Raji (cell line): Measurements from ENCODE around the gene ZNF791.

ENCODE experiments used
- POLR2A ChIP-seq: IDR thresholded peaks from 2 replicates; pipeline ENCODE4 v1.6.1; 2011; ENCODE audit warnings: low read depth, low read length, control low read depth; ENCODE audit not compliant: insufficient read depth

ZNF791 gene

DNA sequence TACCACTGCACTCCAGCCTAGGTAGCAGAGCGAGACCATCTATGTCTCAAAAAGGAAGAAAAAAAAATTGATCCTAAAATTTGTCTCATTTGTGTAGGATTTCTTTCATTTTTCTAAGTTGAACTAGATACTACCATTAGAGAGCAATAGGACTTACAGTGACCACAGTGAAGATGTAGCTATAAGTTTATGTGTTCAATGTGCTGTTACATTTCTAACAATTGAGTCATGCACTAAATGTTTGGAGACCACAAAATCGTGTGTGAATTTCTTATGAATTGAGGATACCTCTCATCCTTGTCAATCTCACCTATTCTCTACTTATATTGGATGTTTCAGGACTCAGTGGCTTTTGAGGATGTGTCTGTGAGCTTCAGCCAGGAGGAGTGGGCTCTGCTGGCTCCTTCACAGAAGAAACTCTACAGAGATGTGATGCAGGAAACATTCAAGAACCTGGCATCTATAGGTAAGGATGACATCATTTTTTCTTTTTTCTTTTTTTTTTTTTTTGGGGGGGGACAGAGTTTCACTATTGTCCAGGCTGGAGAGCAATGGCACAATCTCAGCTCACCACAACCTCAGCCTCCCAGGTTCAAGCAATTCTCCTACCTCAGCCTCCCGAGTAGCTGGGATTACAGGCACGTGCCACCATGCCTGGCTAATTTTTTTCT is 12.8 kb downstream of the ZNF791 start:
- no peak for TF ChIP-seq POLR2A

DNA sequence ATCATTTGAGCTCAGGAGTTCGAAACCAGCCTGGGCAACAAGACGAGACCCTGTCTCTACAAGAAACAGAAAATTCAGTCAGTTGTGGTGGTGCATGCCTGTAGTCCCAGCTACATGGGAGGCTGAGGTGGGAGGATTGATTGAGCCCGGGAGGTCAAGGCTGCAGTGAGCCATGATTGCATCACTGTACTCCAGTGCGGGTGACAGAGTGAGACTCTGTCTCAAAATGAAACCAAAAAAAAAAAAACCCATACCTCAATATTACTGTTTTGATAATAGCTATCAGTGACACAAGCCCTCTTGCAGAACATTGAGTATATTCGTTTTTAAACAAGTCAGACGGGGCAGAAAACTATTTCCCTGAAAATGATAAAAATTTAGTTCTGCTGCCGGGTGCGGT is 16.2 kb downstream of the ZNF791 start:
- no peak for TF ChIP-seq POLR2A

DNA sequence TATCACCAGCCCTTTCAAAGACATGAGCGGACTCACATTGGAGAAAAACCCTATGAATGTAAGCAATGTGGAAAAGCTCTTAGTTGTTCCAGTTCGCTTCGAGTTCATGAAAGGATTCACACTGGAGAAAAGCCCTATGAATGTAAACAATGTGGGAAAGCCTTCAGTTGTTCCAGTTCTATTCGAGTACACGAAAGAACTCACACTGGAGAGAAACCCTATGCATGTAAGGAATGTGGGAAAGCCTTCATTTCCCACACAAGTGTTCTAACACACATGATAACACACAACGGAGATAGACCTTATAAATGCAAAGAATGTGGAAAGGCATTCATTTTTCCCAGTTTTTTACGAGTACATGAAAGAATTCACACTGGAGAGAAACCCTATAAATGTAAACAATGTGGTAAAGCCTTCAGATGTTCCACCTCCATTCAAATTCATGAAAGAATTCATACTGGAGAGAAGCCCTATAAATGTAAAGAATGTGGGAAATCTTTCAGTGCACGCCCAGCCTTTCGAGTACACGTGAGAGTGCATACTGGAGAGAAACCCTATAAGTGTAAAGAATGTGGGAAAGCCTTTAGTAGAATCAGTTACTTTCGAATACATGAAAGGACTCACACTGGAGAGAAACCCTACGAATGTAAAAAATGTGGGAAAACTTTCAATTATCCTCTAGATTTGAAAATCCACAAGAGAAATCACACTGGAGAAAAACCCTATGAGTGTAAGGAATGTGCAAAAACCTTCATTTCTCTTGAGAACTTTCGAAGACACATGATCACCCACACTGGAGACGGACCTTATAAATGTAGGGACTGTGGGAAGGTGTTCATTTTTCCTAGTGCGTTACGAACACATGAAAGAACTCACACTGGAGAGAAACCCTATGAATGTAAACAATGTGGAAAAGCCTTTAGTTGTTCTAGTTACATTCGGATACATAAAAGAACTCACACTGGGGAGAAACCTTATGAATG is 17.6 kb downstream of the ZNF791 start:
- no peak for TF ChIP-seq POLR2A

DNA sequence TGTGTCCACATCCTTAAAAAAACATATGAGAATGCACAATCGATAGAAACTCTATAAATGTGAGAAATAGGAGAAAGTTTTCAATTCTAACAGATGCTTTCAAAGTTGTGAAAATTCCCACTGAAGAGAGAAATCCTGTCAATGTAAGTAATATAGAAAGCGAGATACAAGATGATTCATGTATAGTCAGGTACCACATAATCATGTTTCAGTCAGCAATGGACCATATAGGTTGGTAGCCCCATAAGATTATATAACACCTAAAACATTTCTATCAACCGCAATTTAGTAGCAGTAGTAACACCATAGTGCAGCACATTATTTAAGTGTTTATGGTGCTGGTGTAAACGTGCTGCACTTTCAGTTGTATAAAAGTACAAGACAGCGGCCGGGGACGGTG is 18.5 kb downstream of the ZNF791 start:
- no peak for TF ChIP-seq POLR2A

DNA sequence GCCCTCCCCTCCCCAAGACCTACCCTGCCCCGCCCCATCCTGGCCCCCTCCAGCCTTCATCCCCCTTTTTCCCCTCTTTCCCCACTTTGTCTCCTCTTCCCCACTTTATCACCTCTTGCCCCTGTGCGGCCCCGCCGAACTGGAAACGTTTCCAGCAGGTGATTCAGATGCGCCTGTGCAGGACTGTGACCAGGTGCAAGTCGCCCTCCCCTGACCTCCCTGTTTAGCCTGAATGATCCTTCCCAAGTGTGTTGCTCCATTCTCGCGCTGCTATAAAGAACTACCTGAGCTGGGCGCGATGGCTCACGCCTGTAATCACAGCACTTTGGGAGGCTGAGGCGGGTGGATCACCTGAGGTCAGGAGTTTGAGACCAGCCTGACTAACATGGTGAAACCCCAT is 25.9 kb downstream of the ZNF791 start:
- TF ChIP-seq POLR2A = no peak

DNA sequence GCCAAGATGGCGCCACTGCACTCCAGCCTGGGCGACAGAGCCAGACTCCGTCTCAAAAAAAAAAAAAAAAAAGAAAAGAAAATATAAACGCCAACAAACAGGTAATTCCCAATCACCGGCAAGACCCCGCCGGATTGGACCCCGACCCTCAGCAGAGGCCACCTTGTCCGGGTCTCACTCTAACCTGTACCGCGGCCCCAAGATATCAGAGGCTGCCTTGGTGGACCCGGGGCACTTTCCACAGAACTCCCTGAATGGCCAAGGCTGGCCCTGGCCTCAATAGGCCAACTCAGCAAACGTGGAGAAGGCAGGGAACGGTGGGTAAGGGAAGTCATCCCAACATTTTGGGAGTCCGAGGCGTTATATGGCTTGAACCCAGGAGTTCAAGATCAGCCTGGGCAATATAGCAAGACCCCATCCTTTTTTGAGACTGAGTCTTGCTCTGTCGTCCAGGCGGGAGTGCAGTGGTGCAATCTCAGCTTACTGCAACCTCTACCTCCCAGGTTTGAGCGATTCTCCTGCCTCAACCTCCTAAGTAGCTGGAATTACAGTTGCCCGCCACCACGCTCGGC is 28.0 kb downstream of the ZNF791 start:
- TF ChIP-seq POLR2A = no peak

DNA sequence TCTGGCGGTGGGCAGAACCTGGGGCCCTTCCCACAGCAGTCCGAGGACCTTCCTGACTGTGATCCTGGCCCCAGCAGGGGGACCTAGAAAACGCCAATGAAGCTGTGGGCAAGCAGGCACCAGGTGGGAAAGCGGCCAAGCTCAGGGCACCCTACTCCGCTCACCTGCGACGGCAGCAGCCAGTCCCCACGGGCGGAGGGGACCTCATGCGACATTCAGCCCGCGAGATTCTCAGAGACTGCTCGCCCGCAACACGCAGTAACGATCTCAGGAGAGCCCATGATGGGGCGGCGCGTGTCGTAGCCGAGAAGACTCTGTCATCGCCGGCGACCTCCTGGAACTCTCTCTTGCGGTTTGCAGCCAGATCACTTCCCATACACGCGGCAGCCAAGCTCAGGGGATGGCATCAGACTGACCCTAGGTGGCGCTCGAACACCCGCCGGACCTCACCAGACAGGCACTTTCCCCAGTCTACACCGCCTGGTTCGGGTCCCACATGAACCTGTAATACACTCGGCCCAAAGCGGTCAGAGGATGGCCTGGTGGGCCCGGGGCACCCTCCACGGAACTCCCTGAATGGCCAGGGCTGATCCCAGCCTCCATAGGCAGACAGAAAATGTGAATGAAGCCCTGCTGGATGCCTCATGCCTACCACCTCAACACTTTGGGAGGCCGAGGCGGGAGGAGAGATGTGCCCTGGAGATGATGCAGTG is 29.3 kb downstream of the ZNF791 start:
- TF ChIP-seq POLR2A = no peak

DNA sequence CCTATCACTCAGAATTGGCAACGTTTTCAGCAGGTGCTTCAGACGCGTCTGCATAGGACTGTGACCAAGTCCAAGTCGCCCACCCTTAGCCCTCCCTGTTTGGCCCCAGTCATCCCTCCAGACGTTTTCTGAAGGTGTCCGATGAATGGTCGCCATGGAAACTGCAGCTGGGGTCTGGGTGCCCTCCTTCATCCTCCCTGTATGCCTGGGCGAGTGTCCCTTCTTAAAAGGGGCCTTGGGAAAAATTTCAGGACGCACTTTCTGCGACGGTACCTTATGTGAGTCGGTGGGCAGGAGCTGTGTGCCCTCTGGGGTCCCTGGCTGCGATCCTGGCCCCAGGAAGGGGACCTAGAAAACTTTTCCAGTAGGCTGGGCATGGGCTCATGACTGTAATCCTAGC is 30.7 kb downstream of the ZNF791 start:
- TF ChIP-seq POLR2A = no peak

DNA sequence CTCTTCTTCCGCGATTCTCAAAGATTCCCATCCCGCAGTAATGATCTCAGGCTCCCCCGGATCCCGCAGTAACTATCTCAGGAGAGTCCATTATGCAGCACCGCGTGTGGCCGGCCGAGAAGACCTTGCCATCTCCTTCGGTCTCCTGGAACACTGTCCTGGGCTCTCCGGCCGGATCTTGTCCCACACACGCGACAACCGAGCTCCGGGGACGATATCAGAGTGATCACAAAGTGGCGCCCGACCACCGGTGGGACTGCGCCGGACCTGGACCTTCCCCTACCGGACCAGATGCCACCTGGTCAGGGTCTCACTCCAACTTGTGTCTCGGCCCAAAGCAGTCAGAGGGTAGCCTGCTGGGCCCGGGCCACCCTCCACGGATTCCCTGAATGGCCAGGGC is 31.8 kb downstream of the ZNF791 start:
- TF ChIP-seq POLR2A = no peak

DNA sequence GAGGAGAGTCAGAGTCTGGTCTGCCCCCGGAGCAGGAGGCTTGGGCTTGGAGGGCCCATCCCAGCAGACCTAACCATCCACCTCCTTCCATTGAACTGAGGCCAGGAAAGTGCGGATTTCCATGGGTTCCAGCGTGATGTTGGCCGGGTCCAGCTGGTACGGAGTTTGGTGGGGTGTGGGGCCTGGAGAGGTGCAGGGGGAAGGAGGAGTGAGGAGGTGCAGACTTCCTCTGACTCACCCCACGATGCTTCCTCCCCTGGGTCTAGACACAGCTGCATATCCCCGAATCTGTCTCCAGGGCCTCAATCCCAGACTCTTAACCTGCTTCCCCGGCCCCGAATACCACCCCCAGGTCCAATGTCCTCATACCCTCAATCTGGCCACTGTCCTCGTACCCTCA is 35.8 kb downstream of the ZNF791 start:
- TF ChIP-seq POLR2A = no peak

DNA sequence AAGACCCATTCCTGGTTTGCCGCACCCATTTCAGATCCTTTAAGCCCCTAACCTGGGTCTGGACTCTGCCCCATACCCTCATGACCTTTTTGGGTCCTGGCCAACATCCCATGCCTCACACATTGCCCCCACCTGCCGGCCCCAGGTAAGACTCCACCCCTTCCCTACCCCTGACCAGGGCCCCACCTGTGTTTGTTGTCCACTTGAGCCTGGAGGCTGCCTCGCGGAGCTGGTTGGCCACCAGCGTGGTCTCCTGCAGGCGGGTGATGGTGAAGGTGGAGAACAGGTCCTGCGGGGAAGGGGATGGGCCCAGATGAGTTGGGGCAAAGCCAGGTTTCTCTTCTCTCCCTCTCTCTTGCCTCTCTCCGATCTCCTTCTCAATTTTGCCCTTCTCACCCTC is 36.3 kb downstream of the ZNF791 start:
- no peak for TF ChIP-seq POLR2A

DNA sequence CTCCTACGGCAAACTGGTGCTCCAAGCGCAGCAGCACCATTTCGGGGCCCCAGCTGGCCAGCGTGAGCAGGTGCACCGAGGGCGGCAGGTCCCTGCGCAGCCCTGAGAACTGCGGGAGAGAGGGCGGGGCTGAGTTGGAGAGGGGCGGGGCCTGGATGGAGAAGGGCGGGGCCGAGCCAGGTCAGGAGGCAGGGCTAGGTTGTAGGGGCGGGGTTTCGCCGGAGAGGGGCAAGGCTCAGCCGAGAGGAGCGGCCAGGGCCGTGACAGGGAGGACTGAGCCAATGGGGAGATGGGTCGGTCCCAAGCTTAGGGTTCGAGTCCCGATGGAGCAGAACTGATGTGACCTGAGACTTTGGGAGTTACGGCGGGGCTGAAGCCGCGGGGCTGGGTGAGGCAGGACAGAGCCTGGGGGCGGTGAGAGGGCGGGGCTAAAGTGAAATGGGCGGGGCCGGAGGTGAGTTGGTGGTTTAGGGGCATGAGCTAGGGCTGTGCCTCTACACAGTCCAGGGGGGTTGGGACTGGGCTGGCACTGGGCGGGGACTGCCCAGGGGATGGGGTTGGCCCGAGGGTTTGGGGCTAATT is 36.9 kb downstream of the ZNF791 start:
- no peak for TF ChIP-seq POLR2A

DNA sequence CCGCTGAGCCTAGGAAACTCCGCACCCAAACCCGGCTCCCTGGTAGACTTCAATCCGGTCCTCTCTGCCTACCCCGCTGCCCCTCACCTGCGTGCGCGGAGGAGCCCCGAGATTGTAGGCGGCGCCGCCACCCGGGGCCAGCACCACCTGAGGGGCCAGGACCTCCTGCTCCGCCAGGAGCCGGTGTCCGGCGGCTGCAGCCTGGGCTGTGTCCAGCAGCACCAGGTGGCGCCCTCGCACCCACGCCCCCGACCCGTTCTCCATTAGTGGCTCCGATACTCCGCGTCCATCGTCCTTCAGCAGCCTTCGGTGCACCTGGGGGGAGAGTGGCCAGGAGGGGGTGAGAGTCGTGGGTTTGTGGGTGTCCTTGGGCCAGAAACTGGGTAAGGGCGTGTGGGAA is 37.4 kb downstream of the ZNF791 start:
- no peak for TF ChIP-seq POLR2A

DNA sequence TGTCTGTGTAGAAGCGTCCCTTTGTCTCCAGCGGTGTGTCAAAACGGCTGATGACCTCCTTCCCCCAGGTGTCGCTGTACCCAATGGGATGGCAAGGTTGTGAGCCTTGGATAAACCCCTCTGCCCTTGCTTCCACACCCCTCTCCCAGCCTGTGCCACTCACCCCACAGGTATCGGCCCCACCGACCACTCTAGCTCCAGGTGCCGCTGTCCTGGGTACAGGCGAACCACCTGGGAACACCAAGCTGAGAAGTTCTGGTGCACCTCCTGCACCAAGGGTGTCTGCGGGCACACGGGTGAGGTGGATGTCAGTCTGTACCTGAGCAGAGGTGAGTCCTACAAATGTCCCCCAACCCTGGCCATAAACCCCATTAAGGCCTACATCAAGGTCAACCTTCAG is 39.2 kb downstream of the ZNF791 start:
- no peak for TF ChIP-seq POLR2A

DNA sequence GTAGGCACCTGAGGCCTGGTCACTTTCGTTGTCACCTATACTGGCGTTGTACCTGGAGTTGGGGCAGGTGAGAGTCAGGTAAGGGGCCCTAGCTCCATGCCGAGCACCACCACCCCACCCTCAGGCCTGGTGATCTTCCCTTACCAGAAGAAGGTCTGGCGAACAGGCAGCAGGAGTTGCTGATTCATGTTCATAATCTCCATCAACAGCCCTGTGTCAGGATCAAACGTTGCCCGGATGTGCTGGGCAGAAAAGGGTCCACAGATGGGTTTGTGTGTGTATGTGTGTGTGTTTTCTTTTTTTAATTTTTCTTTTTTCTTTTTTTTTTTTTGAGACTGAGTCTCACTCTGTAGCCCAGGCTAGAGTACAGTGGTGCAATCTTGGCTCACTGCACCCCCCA is 41.5 kb downstream of the ZNF791 start:
- TF ChIP-seq POLR2A = no peak
